ENCODE data around the gene SNX32. TPM values are rescaled to one million over a fixed set of nuclear protein-coding genes. Genes with fewer than 3 reads are reported as not detected.

SNX32 gene
- total and polyA plus RNA-seq, 9 of the 15 experiments (the other 6 are each of a cell fraction or from before 2014, with no cell fraction given), result 0.03 TPM; not detected in 7

DNA sequence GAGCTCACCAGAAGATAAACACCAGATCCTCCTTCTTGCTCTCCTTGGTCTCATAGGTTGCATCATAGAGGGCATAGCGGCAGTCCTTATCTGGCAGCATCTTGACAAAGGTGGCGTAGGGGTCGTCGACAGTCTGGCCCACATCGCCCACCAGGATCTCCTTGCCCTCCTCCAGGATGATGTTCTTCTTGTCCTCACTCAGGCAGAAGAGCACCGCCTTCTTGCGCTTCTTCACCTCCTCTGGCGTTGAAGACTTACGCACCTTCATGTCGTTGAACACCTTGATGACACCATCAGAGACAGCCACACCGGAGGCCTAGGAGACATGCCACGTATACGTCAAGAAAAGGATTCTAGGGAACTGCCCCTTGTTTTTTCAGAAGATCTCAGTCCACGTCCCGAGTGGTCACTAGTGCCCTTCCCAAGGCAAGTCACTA, 22.2 kb downstream of the SNX32 start:
- in situ Hi-C loops (cut with MboI), result no loop called here
- intact Hi-C loops (cut with micrococcal nuclease), result loop anchor here (5.0 kb wide), 1 partner anchor 46 kb away; the partner anchor contains the start of gene FOSL1

More for the DNA sequence above, 22.2 kb downstream of the SNX32 start:
- no peak for ATAC-seq
- CTCF ChIA-PET (ENCODE audit: low intra/inter-chr PET ratio), result interaction anchor here (0.6 kb wide), 1 partner anchor 135 kb away, joined by 3 read pairs; no protein-coding TSS in a partner anchor
- Histone ChIP-seq H3K9me3 (replicated peaks; ENCODE audit: control insufficient read depth, insufficient read depth, low read depth, low read length) (peaks cover 7% of the 10 kb centered on the region; the same call in 1 of the 2 replicates), H3K4me1 (replicated peaks in 1 of 2; ENCODE audit: control insufficient read depth in 2 of 2, insufficient read depth in 2 of 2, low read length in 2 of 2) (peaks cover 4 to 49% of the 10 kb centered on the region in 2 experiments; a peak in 3 of 5 replicates), H3K4me2 (ENCODE audit: insufficient read depth, low read length) (peak overlapping the region; percentile 95), H3K27me3 (ENCODE audit: control insufficient read depth in 2 of 2, insufficient read depth in 2 of 2, low read length in 2 of 2) (no peaks in the 10 kb centered on the region; a peak in 1 of 5 replicates), H3K9ac (ENCODE audit: insufficient read depth in 1 of 2, low read depth in 2 of 2, low read length in 2 of 2) (peak overlapping the region; percentile 28 to 99; a peak in 1 of 4 replicates), H3K36me3 (ENCODE audit: control insufficient read depth, insufficient read depth, low read length) (peaks cover 56% of the 10 kb centered on the region), H3K27ac (ENCODE audit: extremely low read depth, low read depth, low read length) (peak overlapping the region; percentile 96; the same call in 2 of the 3 replicates), H3K9me1 (ENCODE audit: control insufficient read depth, insufficient read depth, low read length) (peaks cover 11% of the 10 kb centered on the region), H3K4me3 (peak overlapping the region; percentile 95; the same call in 1 of the 2 replicates), H4K20me1 (replicated peaks; ENCODE audit: control insufficient read depth, insufficient read depth, low read length) (peaks cover 22% of the 10 kb centered on the region), H2AFZ (ENCODE audit: low read depth, low read length) (no peak overlapping the region), H3K79me2 (ENCODE audit: control insufficient read depth, insufficient read depth, low read length) (peaks cover 50% of the 10 kb centered on the region)
- FAIRE-seq, result no peak
- WGBS (ENCODE audit: insufficient coverage, low coverage, missing lambda C conversion rate), result 90% methylated on average over 15 of the region's 15 CpGs
- DNase-seq (ENCODE audit: extremely low read depth in 1 of 4, low spot score in 3 of 4), result no peak
- POLR2A ChIA-PET, result interaction anchor here (0.6 to 3.6 kb wide), 2 partner anchors 25 to 29 kb away, joined by 3 to 18 read pairs; no protein-coding TSS in a partner anchor
- TF ChIP-seq, protein P1, sequence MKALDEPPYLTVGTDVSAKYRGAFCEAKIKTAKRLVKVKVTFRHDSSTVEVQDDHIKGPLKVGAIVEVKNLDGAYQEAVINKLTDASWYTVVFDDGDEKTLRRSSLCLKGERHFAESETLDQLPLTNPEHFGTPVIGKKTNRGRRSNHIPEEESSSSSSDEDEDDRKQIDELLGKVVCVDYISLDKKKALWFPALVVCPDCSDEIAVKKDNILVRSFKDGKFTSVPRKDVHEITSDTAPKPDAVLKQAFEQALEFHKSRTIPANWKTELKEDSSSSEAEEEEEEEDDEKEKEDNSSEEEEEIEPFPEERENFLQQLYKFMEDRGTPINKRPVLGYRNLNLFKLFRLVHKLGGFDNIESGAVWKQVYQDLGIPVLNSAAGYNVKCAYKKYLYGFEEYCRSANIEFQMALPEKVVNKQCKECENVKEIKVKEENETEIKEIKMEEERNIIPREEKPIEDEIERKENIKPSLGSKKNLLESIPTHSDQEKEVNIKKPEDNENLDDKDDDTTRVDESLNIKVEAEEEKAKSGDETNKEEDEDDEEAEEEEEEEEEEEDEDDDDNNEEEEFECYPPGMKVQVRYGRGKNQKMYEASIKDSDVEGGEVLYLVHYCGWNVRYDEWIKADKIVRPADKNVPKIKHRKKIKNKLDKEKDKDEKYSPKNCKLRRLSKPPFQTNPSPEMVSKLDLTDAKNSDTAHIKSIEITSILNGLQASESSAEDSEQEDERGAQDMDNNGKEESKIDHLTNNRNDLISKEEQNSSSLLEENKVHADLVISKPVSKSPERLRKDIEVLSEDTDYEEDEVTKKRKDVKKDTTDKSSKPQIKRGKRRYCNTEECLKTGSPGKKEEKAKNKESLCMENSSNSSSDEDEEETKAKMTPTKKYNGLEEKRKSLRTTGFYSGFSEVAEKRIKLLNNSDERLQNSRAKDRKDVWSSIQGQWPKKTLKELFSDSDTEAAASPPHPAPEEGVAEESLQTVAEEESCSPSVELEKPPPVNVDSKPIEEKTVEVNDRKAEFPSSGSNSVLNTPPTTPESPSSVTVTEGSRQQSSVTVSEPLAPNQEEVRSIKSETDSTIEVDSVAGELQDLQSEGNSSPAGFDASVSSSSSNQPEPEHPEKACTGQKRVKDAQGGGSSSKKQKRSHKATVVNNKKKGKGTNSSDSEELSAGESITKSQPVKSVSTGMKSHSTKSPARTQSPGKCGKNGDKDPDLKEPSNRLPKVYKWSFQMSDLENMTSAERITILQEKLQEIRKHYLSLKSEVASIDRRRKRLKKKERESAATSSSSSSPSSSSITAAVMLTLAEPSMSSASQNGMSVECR (CRISPR knock-in tag; IDR thresholded peaks at IDR 0.05), result 0 out of 2 replicates have a peak, but pooled peaks have one; percentile 10
- TF ChIP-seq FOXP1 (CRISPR knock-in tag; IDR thresholded peaks at IDR 0.05) (0 out of 2 replicates have a peak, but pooled peaks have one; percentile 30), CEBPG (CRISPR knock-in tag; IDR thresholded peaks at IDR 0.05) (peak; percentile 35; the same call in 1 of the 2 replicates), CEBPG (tag; conservative IDR thresholded peaks at IDR 0.05 in 1 of 2, IDR thresholded peaks at IDR 0.05 in 1 of 2) (no peak), ZNF121 (CRISPR knock-in tag; conservative IDR thresholded peaks at IDR 0.05) (no peak)
- TF ChIP-seq, protein P2, sequence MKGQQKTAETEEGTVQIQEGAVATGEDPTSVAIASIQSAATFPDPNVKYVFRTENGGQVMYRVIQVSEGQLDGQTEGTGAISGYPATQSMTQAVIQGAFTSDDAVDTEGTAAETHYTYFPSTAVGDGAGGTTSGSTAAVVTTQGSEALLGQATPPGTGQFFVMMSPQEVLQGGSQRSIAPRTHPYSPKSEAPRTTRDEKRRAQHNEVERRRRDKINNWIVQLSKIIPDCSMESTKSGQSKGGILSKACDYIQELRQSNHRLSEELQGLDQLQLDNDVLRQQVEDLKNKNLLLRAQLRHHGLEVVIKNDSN (CRISPR knock-in tag; IDR thresholded peaks at IDR 0.05), result peak; percentile 13; the same call in 1 of the 2 replicates
- no TSS peak for BruUV-seq (replicated peaks)
